GDM1 (cell line): ENCODE measurements around the gene CACTIN.

Experiments used
- DNase-seq: peaks from one replicate; lab custom pipeline; 2025; lab: John Stamatoyannopoulos, UW

The CACTIN gene

DNA sequence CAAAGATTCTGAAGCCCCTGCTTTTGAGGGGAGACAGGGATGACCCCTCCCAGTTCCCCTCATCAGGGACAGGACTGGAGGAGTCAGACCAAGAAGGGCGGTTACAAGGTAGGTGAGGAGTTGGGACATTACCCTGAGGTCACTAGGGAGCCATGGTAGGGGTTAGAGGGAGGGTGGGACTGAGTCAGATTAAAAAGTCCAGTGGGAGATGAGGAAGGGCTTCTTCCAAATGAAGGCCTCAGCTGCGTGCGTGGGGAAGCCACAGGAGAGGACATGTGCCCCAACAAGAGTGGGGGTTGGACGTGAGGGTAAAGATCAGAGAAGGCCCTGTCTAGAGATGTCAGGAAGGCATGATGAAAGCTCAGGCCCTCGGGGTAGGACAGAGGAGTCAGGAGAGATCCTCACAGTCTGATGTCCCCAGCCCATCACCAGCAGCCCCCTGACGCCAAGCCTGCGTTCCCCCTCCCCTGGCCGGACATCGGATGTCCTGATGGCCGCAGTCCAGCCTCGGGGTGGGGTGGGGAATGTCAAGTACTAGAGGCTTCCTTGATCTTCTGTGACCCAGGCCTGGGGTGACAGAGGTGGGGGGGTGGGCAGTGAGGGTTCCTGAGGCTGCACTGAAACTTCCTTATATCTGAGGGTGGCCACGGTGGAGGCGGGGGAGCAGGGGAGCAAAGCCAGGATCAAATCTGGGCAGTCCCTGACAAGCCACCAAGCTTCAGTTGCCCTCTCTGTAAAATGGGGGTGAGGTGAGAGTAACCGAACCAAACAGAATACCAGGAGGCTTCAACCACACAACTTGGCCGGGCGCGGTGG lies 62.7 kb downstream of the CACTIN start:
- no peak for DNase-seq
